Subcutaneous adipose tissue (tissue), 4 donors: ENCODE results near the gene GARS1. TPM values are rescaled to one million over a fixed set of nuclear protein-coding genes. Genes with fewer than 3 reads are reported as not detected.

Experiments used
- CTCF ChIP-seq: fragments of 450-650 bp; IDR thresholded peaks from one replicate; pipeline ENCODE4 v1.5.1; 2016; ENCODE audit warnings: low read depth, mild to moderate bottlenecking, control low read depth, antibody characterized with exemption, moderate library complexity
- total RNA-seq, 4 donors: library from RNA; depleted of rRNA; stranded (reverse); fragments of >200 nt; gene quantifications; one replicate each; pipeline ENCODE4 v1.1.0, GENCODE V29; 2016

Gene GARS1
- total RNA-seq, result 100 to 1,000 TPM in 1 of 4 donors, 10 to 100 TPM in 3; 36.4 to 118 (median 49.9) TPM

- TF ChIP-seq CTCF, result no peak
Measured at GRCh38 chr7:30594540-30595435, at the start of gene GARS1. Gene GARS1, plus strand, starts transcription at chr7:30594878. Its CDS starts 44 bp downstream, at chr7:30594922.

- no peak for TF ChIP-seq CTCF
Measured at GRCh38 chr7:30545791-30546555, 48.7 kb upstream of the GARS1 start.

- TF ChIP-seq CTCF, result no peak
Measured at GRCh38 chr7:30546596-30546995, 48.1 kb upstream of the GARS1 start.

GRCh38 chr7:30548845-30549244 lies 45.8 kb upstream of the GARS1 start:
- no peak for TF ChIP-seq CTCF

GRCh38 chr7:30549931-30550493 lies 44.7 kb upstream of the GARS1 start:
- no peak for TF ChIP-seq CTCF

GRCh38 chr7:30552330-30552729 lies 42.3 kb upstream of the GARS1 start:
- TF ChIP-seq CTCF, result no peak

- TF ChIP-seq CTCF, result no peak
Measured at GRCh38 chr7:30553141-30553540, 41.5 kb upstream of the GARS1 start.
